Measurements from ENCODE around the gene CCM2L. TPM values are rescaled to one million over a fixed set of nuclear protein-coding genes. Genes with fewer than 3 reads are reported as not detected.

Gene CCM2L
- polyA plus RNA-seq, 1 of the 3 experiments (the other 2 are of a cell fraction): not detected

GRCh38 chr20:32079655-32080109, 69.4 kb downstream of the CCM2L start:
- CTCF ChIA-PET: interaction anchor here (1.1 to 2.1 kb wide), 2 partner anchors 47 to 227 kb away, joined by 3 to 11 read pairs; no protein-coding TSS in a partner anchor
- WGBS (ENCODE audit: low lambda C conversion rate): 67% methylated on average over 5 of the region's 8 CpGs
- H3K4me3 ChIP-seq (ENCODE audit: low read depth in 2 of 2, low read length in 1 of 2): no peak overlapping the region

More at GRCh38 chr20:32079655-32080109, 69.4 kb downstream of the CCM2L start:
- Histone ChIP-seq H3K4me2 (no peak overlapping the region), H3K9me3 (no peaks in the 10 kb centered on the region), H3K4me1 (ENCODE audit: control insufficient read depth in 1 of 2, insufficient read depth in 2 of 2, low read depth in 1 of 2, low read length in 1 of 2) (no peaks in the 10 kb centered on the region; a peak in 1 of 4 replicates), H4K20me1 (ENCODE audit: insufficient read depth) (no peaks in the 10 kb centered on the region), H3F3A (replicated peaks; ENCODE audit: insufficient read depth) (no peaks in the 10 kb centered on the region), H3K79me2 (ENCODE audit: insufficient read depth) (no peaks in the 10 kb centered on the region), H2AFZ (ENCODE audit: low read depth) (no peak overlapping the region), H3K36me3 (replicated peaks in 1 of 2; ENCODE audit: control insufficient read depth in 1 of 2, insufficient read depth in 2 of 2, low read length in 1 of 2) (no peaks in the 10 kb centered on the region), H3K27me3 (ENCODE audit: insufficient read depth) (peaks cover 7% of the 10 kb centered on the region), H3K27ac (ENCODE audit: low read depth in 2 of 2, low read length in 1 of 2) (no peak overlapping the region), H3K9me2 (no peaks in the 10 kb centered on the region), H3K9ac (no peak overlapping the region)
- POLR2A ChIA-PET: no interaction called here
- no peak for DNase-seq
- TF ChIP-seq TCF12 (IDR thresholded peaks at IDR 0.05) (no peak), REST (IDR thresholded peaks at IDR 0.05; ENCODE audit: low read depth, low read length) (no peak), IRF3 (IDR thresholded peaks at IDR 0.05; ENCODE audit: low read depth, low read length) (no peak), RFX5 (IDR thresholded peaks at IDR 0.05; ENCODE audit: low read length) (no peak), POLR2AphosphoS5 (IDR thresholded peaks at IDR 0.05; ENCODE audit: low read depth, low read length) (no peak), USF2 (IDR thresholded peaks at IDR 0.05; ENCODE audit: borderline replicate concordance, low read depth, low read length) (no peak), RCOR1 (IDR thresholded peaks at IDR 0.05; ENCODE audit: low read length) (no peak), NFIC (IDR thresholded peaks at IDR 0.05; ENCODE audit: borderline replicate concordance) (no peak), RXRA (IDR thresholded peaks at IDR 0.05; ENCODE audit: borderline replicate concordance, low read depth) (no peak), PBX3 (IDR thresholded peaks at IDR 0.05) (no peak), USF1 (IDR thresholded peaks at IDR 0.05; ENCODE audit: borderline replicate concordance, low read depth) (no peak), FOSL2 (IDR thresholded peaks at IDR 0.05; ENCODE audit: borderline replicate concordance, low read depth) (no peak), CTCF (IDR thresholded peaks at IDR 0.05) (no peak), NRF1 (IDR thresholded peaks at IDR 0.05; ENCODE audit: low read depth, low read length) (no peak), CHD2 (IDR thresholded peaks at IDR 0.05; ENCODE audit: low read length, partially characterized antibody) (no peak), JUND (IDR thresholded peaks at IDR 0.05) (no peak), MAX (IDR thresholded peaks at IDR 0.05; ENCODE audit: low read depth) (no peak), FOXM1 (IDR thresholded peaks at IDR 0.05; ENCODE audit: low read depth) (no peak)

Data from SK-N-SH (cell line).